Ishikawa (cell line): Measurements from ENCODE around the gene PDE6B.
A peak's percentile ranks its signal among the peaks of the same experiment; 100 is the strongest.

Source experiments
- CEBPB ChIP-seq: IDR thresholded peaks from 2 replicates; pipeline ENCODE4 v1.6.1; 2012
- EGR1 ChIP-seq: IDR thresholded peaks from 2 replicates; pipeline ENCODE4 v1.6.1; 2012
- MAX ChIP-seq: IDR thresholded peaks from 2 replicates; pipeline ENCODE4 v1.6.1; 2012
- RAD21 ChIP-seq: IDR thresholded peaks from 2 replicates; pipeline ENCODE4 v1.6.1; 2012; ENCODE audit warnings: low read depth
- REST ChIP-seq: IDR thresholded peaks from 2 replicates; pipeline ENCODE4 v1.6.1; 2012; ENCODE audit warnings: low read depth, mild to moderate bottlenecking
- TCF12 ChIP-seq: IDR thresholded peaks from 2 replicates; pipeline ENCODE4 v1.6.1; 2012; ENCODE audit warnings: low read depth
- YY1 ChIP-seq: IDR thresholded peaks from 2 replicates; pipeline ENCODE4 v1.6.1; 2012; ENCODE audit warnings: low read depth

- TF ChIP-seq RAD21 (no peak), MAX (peak; percentile 64), REST (no peak), CEBPB (no peak), TCF12 (no peak), YY1 (no peak), EGR1 (no peak)
Measured at GRCh38 chr4:705278-706082, 80.1 kb downstream of the PDE6B start, which contains the start of gene PCGF3.
